CD1c-positive myeloid dendritic cell (primary cell): ENCODE measurements around the gene PANK4.

Experiments
- DNase-seq: peaks from one replicate; pipeline ENCODE4 v3.0.0-alpha.2; 2016; ENCODE audit errors: extremely low spot score

Gene PANK4

GRCh38 chr1:2512862-2513421, 13.5 kb downstream of the PANK4 start:
- DNase-seq = no peak

- DNase-seq = no peak
Measured at GRCh38 chr1:2510366-2511155, 15.8 kb downstream of the PANK4 start.

GRCh38 chr1:2509589-2509988, 16.8 kb downstream of the PANK4 start:
- DNase-seq = no peak

GRCh38 chr1:2508751-2509150, 17.6 kb downstream of the PANK4 start:
- DNase-seq = no peak

- no peak for DNase-seq
Measured at GRCh38 chr1:2508180-2508579, 18.2 kb downstream of the PANK4 start.

- DNase-seq = no peak
Measured at GRCh38 chr1:2507744-2508155, 18.6 kb downstream of the PANK4 start.

- no peak for DNase-seq
Measured at GRCh38 chr1:2506901-2507565, 19.4 kb downstream of the PANK4 start.

- DNase-seq = no peak
Measured at GRCh38 chr1:2506007-2506860, 20.2 kb downstream of the PANK4 start.

- DNase-seq = no peak
Measured at GRCh38 chr1:2505461-2505994, 20.9 kb downstream of the PANK4 start.

GRCh38 chr1:2504949-2505272, 21.5 kb downstream of the PANK4 start:
- DNase-seq = no peak

GRCh38 chr1:2504225-2504948, 22.0 kb downstream of the PANK4 start:
- DNase-seq = no peak

GRCh38 chr1:2503554-2504224, 22.7 kb downstream of the PANK4 start:
- no peak for DNase-seq

- no peak for DNase-seq
Measured at GRCh38 chr1:2502661-2503553, 23.5 kb downstream of the PANK4 start.

GRCh38 chr1:2502210-2502609, 24.2 kb downstream of the PANK4 start:
- no peak for DNase-seq

- no peak for DNase-seq
Measured at GRCh38 chr1:2501820-2502119, 24.6 kb downstream of the PANK4 start.

GRCh38 chr1:2501041-2501819, 25.2 kb downstream of the PANK4 start:
- DNase-seq = no peak

- no peak for DNase-seq
Measured at GRCh38 chr1:2499986-2500596, 26.3 kb downstream of the PANK4 start.

GRCh38 chr1:2499260-2499659, 27.1 kb downstream of the PANK4 start:
- no peak for DNase-seq

- no peak for DNase-seq
Measured at GRCh38 chr1:2498648-2499047, 27.7 kb downstream of the PANK4 start.
